A549 (cell line): Measurements from ENCODE around the gene RAB29.

Experiments used
- CHD4 ChIP-seq: fragments of 200-600 bp; sonication (generic); IDR thresholded peaks from 2 replicates; pipeline ENCODE4 v1.6.1; 2016; ENCODE audit warnings: antibody characterized with exemption, mild to moderate bottlenecking, borderline replicate concordance
- CTCF ChIP-seq: fragments of >200 bp; sonication (Bioruptor Twin); formaldehyde crosslinking; IDR thresholded peaks from 3 replicates; pipeline ENCODE4 v1.5.1; 2016
- ESRRA ChIP-seq: fragments of 150-350 bp; IDR thresholded peaks from 2 replicates; pipeline ENCODE4 v1.6.1; 2014; ENCODE audit warnings: mild to moderate bottlenecking, low read length, borderline replicate concordance
- MAZ ChIP-seq: fragments of 150-350 bp; IDR thresholded peaks from 2 replicates; pipeline ENCODE4 v1.6.1; 2014; ENCODE audit warnings: antibody characterized with exemption, low read depth, low read length, borderline replicate concordance
- POLR2A ChIP-seq: IDR thresholded peaks from 2 replicates; pipeline ENCODE4 v1.6.1; 2012; ENCODE audit warnings: mild to moderate bottlenecking, low read length
- RAD21 ChIP-seq, 2 experiments: fragments of >200 bp in 1 of 2; sonication (Bioruptor Twin) in 1 of 2; formaldehyde crosslinking in 1 of 2; IDR thresholded peaks in 1 of 2; conservative IDR thresholded peaks in 1 of 2; 2 replicates in 1 of 2; 3 replicates in 1 of 2; pipeline ENCODE4 v1.6.1; 2012 to 2018; ENCODE audit warnings: inconsistent platforms in 1 of 2
- REST ChIP-seq: fragments of 200-600 bp; sonication (generic); IDR thresholded peaks from 2 replicates; pipeline ENCODE4 v1.6.1; 2016; ENCODE audit warnings: antibody characterized with exemption, mild to moderate bottlenecking, moderate library complexity
- ZC3H11A ChIP-seq: fragments of 450-650 bp; IDR thresholded peaks from 2 replicates; pipeline ENCODE4 v1.6.1; 2014; ENCODE audit warnings: antibody characterized with exemption, mild to moderate bottlenecking
- TF ChIP-seq, protein P1 (sequence below): IDR thresholded peaks from 2 replicates; pipeline ENCODE4 v1.6.1; 2012
- TF ChIP-seq, protein P2 (sequence below): fragments of 450-650 bp; IDR thresholded peaks from 2 replicates; pipeline ENCODE4 v1.6.1; 2014; ENCODE audit warnings: antibody characterized with exemption

GRCh38 chr1:205783904-205784303 lies 8.6 kb upstream of the RAB29 start:
- TF ChIP-seq MAZ (no peak), CHD4 (no peak), POLR2A (no peak), CTCF (no peak), ZC3H11A (no peak), ESRRA (no peak), REST (no peak), RAD21 (conservative IDR thresholded peaks at IDR 0.05 in 1 of 2, IDR thresholded peaks at IDR 0.05 in 1 of 2) (no peak)
- TF ChIP-seq, protein P1, sequence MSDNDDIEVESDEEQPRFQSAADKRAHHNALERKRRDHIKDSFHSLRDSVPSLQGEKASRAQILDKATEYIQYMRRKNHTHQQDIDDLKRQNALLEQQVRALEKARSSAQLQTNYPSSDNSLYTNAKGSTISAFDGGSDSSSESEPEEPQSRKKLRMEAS, result no peak
- TF ChIP-seq, protein P2, sequence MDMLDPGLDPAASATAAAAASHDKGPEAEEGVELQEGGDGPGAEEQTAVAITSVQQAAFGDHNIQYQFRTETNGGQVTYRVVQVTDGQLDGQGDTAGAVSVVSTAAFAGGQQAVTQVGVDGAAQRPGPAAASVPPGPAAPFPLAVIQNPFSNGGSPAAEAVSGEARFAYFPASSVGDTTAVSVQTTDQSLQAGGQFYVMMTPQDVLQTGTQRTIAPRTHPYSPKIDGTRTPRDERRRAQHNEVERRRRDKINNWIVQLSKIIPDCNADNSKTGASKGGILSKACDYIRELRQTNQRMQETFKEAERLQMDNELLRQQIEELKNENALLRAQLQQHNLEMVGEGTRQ, result no peak
